K562 (cell line): ENCODE measurements around the gene GATA5. TPM values are rescaled to one million over a fixed set of nuclear protein-coding genes. Genes with fewer than 3 reads are reported as not detected.
A peak's percentile ranks its signal among the peaks of the same experiment; 100 is the strongest.

ENCODE experiments used
- ATAC-seq: fragments of 200-7000 bp; cut with Tn5 transposase; 3 replicates; pipeline ENCODE4 v1.9.1; 2020; ENCODE audit warnings: moderate library complexity
- BruUV-seq: library from RNA; stranded (reverse); fragments of 400-500 nt; replicated peaks from 2 replicates; lab custom pipeline; 2021; lab: Mats Ljungman, UMichigan
- CTCF ChIA-PET: fragments of 300-600 bp; formaldehyde crosslinking; extraction: SDS; loops from one replicate; lab custom pipeline; 2021; ENCODE audit warnings: low intra/inter-chr PET ratio; lab: Yijun Ruan, JAX
- POLR2A ChIA-PET: fragments of 300-600, 350-650 bp; sonication (Branson Sonifier 250); formaldehyde crosslinking; extraction: SDS; loops from one replicate; lab custom pipeline; 2021; ENCODE audit warnings: antibody characterized with exemption, inconsistent platforms; lab: Yijun Ruan, JAX
- DNase-seq, 4 experiments: peaks; one replicate each; pipeline versions ENCODE4 v3.0.0 to v3.0.0-alpha.2; 2011 to 2018; ENCODE audit warnings: low spot score in 3 of 4, mixed read lengths in 3 of 4; ENCODE audit errors: extremely low read depth in 1 of 4
- FAIRE-seq: peaks from 2 replicates; lab custom pipeline; 2011; peaks lifted over from hg19 to GRCh38; lab: Jason Lieb, UNC
- H2AFZ ChIP-seq: 2 replicates; pipeline ENCODE4 v1.6.0; 2011; ENCODE audit warnings: low read depth, low read length, control low read depth, inconsistent platforms
- H3K27ac ChIP-seq: fragments of 200-600 bp; 3 replicates; pipeline ENCODE4 v1.8.0; 2011; ENCODE audit warnings: low read depth, mild to moderate bottlenecking, control low read depth, inconsistent platforms, low read length, moderate library complexity, mixed read lengths; ENCODE audit errors: extremely low read depth
- H3K27me3 ChIP-seq, 2 experiments: fragments of 300-600 bp in 1 of 2; 2 replicates in 1 of 2; 3 replicates in 1 of 2; pipeline versions ENCODE4 v1.6.0 to v1.8.0; 2011; ENCODE audit warnings: inconsistent platforms in 2 of 2, low read length in 2 of 2, mild to moderate bottlenecking in 1 of 2, mixed read lengths in 1 of 2, moderate library complexity in 1 of 2; ENCODE audit not compliant: control insufficient read depth in 2 of 2, insufficient read depth in 2 of 2
- H3K36me3 ChIP-seq: fragments of 300-600 bp; 3 replicates; pipeline ENCODE4 v1.8.0; 2011; ENCODE audit warnings: mild to moderate bottlenecking, low read length, inconsistent platforms; ENCODE audit not compliant: control insufficient read depth, insufficient read depth
- H3K4me1 ChIP-seq, 2 experiments: fragments of 200-600 bp in 1 of 2; replicated peaks in 1 of 2; 2 replicates in 1 of 2; 3 replicates in 1 of 2; pipeline versions ENCODE4 v1.5.1 to v1.8.0; 2011; ENCODE audit warnings: inconsistent platforms in 2 of 2, low read length in 2 of 2, mild to moderate bottlenecking in 1 of 2, mixed read lengths in 1 of 2, moderate library complexity in 1 of 2; ENCODE audit not compliant: control insufficient read depth in 2 of 2, insufficient read depth in 2 of 2
- H3K4me2 ChIP-seq: 2 replicates; pipeline ENCODE4 v1.6.1; 2011; ENCODE audit warnings: low read length, control low read depth, inconsistent platforms, mixed read lengths; ENCODE audit not compliant: insufficient read depth
- H3K4me3 ChIP-seq: fragments of 200-600 bp; sonication (generic), shearing (Covaris generic); 2 replicates; pipeline ENCODE4 v1.5.1; 2016; ENCODE audit warnings: control low read depth, inconsistent platforms
- H3K79me2 ChIP-seq: fragments of 200-600 bp; 3 replicates; pipeline ENCODE4 v1.8.0; 2011; ENCODE audit warnings: low read length, inconsistent platforms; ENCODE audit not compliant: control insufficient read depth, insufficient read depth
- H3K9ac ChIP-seq, 2 experiments: 2 replicates each; pipeline versions ENCODE4 v1.6.0 to v1.6.1; 2011; ENCODE audit warnings: low read depth in 2 of 2, low read length in 2 of 2, control low read depth in 1 of 2, inconsistent platforms in 1 of 2, mild to moderate bottlenecking in 1 of 2, mixed read lengths in 1 of 2; ENCODE audit not compliant: insufficient read depth in 1 of 2
- H3K9me1 ChIP-seq: one replicate; pipeline ENCODE4 v1.6.0; 2011; ENCODE audit warnings: inconsistent platforms, mild to moderate bottlenecking, low read length, moderate library complexity; ENCODE audit not compliant: control insufficient read depth, insufficient read depth
- H3K9me3 ChIP-seq: replicated peaks from 2 replicates; pipeline ENCODE4 v1.5.1; 2011; ENCODE audit warnings: low read depth, low read length, inconsistent platforms; ENCODE audit not compliant: control insufficient read depth, insufficient read depth
- H4K20me1 ChIP-seq: replicated peaks from 2 replicates; pipeline ENCODE4 v1.6.1; 2011; ENCODE audit warnings: low read length, inconsistent platforms, mixed read lengths; ENCODE audit not compliant: control insufficient read depth, insufficient read depth
- BRF2 ChIP-seq: IDR thresholded peaks from 3 replicates; pipeline ENCODE4 v1.6.1; 2011; ENCODE audit warnings: borderline replicate concordance, mild to moderate bottlenecking; ENCODE audit not compliant: insufficient read length, insufficient read depth
- COPS2 ChIP-seq: fragments of 450-650 bp; conservative IDR thresholded peaks from 2 replicates; pipeline ENCODE4 v1.6.1; 2016; ENCODE audit warnings: mild to moderate bottlenecking, moderate library complexity
- EGR1 ChIP-seq: fragments of 450-650 bp; conservative IDR thresholded peaks from 2 replicates; pipeline ENCODE4 v1.6.1; 2017; ENCODE audit warnings: mild to moderate bottlenecking
- NR2F6 ChIP-seq: fragments of 450-650 bp; formaldehyde crosslinking; IDR thresholded peaks from 2 replicates; pipeline ENCODE4 v1.4.0; 2020; ENCODE audit warnings: mild to moderate bottlenecking
- OTX1 ChIP-seq: fragments of 450-650 bp; formaldehyde crosslinking; IDR thresholded peaks from 2 replicates; pipeline ENCODE4 v1.4.0; 2022; ENCODE audit warnings: mild to moderate bottlenecking
- RFX5 ChIP-seq: IDR thresholded peaks from 2 replicates; pipeline ENCODE4 v1.6.1; 2011; ENCODE audit warnings: low read depth, mild to moderate bottlenecking, improper control_type of control experiment, low read length
- USF1 ChIP-seq: sonication (generic); formaldehyde crosslinking; IDR thresholded peaks from 2 replicates; pipeline ENCODE4 v1.9.0; 2022; ENCODE audit warnings: mild to moderate bottlenecking, missing genetic modification reagents
- WGBS: fragments of 100-300 bp; shearing (Covaris generic); methylation state at CpG from one replicate; pipeline ENCODE4 v1.1.6; 2016; ENCODE audit warnings: low coverage, mixed read lengths; ENCODE audit not compliant: insufficient coverage; ENCODE audit errors: missing lambda C conversion rate; 5-methylcytosine and 5-hydroxymethylcytosine counted together
- in situ Hi-C: fragments of 300-500 bp; cut with MboI; formaldehyde crosslinking; loops from 4 replicates; pipeline ENCODE4 v1.15.0; 2018; ENCODE audit warnings: inconsistent platforms, mixed read lengths
- intact Hi-C: fragments of 100-400 bp; cut with micrococcal nuclease; formaldehyde crosslinking; loops from 2 replicates; pipeline ENCODE4 v1.14.2; 2022
- polyA plus RNA-seq, 8 experiments: library from polyadenylated mRNA; depleted of rRNA in 4 of 8; stranded (reverse) in 5 of 8; unstranded in 3 of 8; fragments of >200 nt; fragmentation: Nextera tagmentation in 2 of 8; fragmentation: Illumina TruSeq in 1 of 8; extraction: Ambion mirVana in 2 of 8; extraction: Trizol in 1 of 8; gene quantifications; 2 replicates each; pipeline versions ENCODE4 v1.2.1 to v1.2.3, GENCODE V29; 2011 to 2014; ENCODE audit warnings: inconsistent platforms in 1 of 8, missing spikeins in 1 of 8
- total RNA-seq, 7 experiments: library from RNA; depleted of rRNA in 6 of 7; stranded (reverse); fragments of >200 nt in 6 of 7; fragmentation: Illumina TruSeq in 2 of 7; extraction: Trizol in 2 of 7; gene quantifications; 2 replicates each; pipeline versions ENCODE4 v1.2.1 to v1.2.3, GENCODE V29; 2011 to 2021; ENCODE audit warnings: low replicate concordance in 1 of 7
- TF ChIP-seq, protein P1 (sequence below), 2 experiments: IDR thresholded peaks; 2 replicates each; pipeline ENCODE4 v1.6.1; 2011; ENCODE audit warnings: borderline replicate concordance in 1 of 2, control low read depth in 1 of 2, low read depth in 1 of 2, low read length in 1 of 2, mild to moderate bottlenecking in 1 of 2, mixed read lengths in 1 of 2, moderate library complexity in 1 of 2; ENCODE audit not compliant: insufficient read depth in 1 of 2, insufficient read length in 1 of 2, poor library complexity in 1 of 2, severe bottlenecking in 1 of 2; ENCODE audit errors: extremely low read depth in 1 of 2
- TF ChIP-seq, protein P2 (sequence below): fragments of 250-450 bp; sonication (Bioruptor Pico); IDR thresholded peaks from 2 replicates; pipeline ENCODE4 v1.5.0; 2021

GATA5 gene
- total and polyA plus RNA-seq, 9 of the 15 experiments (the other 6 are each of a cell fraction or from before 2014, with no cell fraction given): 0.09 to 0.57 (median 0.20) TPM; not detected in 3

DNA sequence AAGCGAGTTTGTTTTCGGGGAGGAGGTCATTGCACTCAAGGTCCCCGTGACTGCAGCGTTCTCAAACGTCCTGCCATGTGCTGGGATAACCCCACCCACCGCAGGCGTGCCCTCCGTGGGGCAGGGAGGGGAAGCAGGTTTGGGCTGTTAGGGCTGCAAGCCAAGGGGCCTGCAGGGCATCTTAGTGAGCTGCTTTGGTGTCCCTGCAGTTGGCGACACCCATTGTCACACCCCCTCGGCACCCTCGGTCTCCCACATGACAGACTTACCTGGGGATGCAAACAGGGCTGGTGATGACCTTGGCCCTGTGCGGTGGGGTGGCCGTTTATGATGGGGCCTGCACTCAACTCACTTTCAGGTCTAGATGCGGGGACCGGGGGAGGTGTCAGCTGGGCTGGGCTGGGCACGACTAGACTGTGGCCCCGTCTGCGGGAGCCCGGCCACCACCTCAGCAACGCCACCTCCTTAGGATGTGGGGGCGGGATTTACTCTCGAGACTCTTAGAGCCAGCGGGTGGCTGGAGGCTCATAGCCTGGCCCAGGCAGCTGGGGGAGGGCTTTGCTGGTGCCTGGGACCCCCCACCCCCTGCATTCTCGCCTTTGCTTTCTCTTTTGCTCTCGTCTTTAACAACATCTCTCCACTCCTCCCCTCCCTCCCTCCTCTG is 6.5 kb upstream of the GATA5 start:
- Histone ChIP-seq H3K79me2 (no peaks in the 10 kb centered on the region), H3K4me3 (no peak overlapping the region), H3K9ac (peak overlapping the region in 1 of 2 experiments; percentile 73; a peak in 2 of 4 replicates), H3K36me3 (no peaks in the 10 kb centered on the region), H3K4me1 (peaks cover 42 to 91% of the 10 kb centered on the region in 2 experiments), H4K20me1 (no peaks in the 10 kb centered on the region), H3K9me3 (no peaks in the 10 kb centered on the region), H3K4me2 (no peak overlapping the region; the same call in 1 of the 2 replicates), H3K9me1 (peaks cover 2% of the 10 kb centered on the region), H2AFZ (peak overlapping the region; percentile 50; the same call in 1 of the 2 replicates), H3K27ac (no peak overlapping the region), H3K27me3 (peaks cover 0 to 30% of the 10 kb centered on the region in 2 experiments; a peak in 2 of 5 replicates)
- WGBS: 25% methylated on average over 23 of the region's 25 CpGs
- intact Hi-C loops (no loop called here), in situ Hi-C loops (no loop called here)
- ChIA-PET POLR2A (interaction anchor here (0.6 to 1.9 kb wide), 3 partner anchors 11 to 186 kb away, joined by 3 to 8 read pairs (median 4); no protein-coding TSS in a partner anchor), CTCF (no interaction called here)
- peak in 1 of 4 experiments; percentile 31 for DNase-seq
- FAIRE-seq: peak; percentile 6
- ATAC-seq: no peak
- no TSS peak for BruUV-seq
- TF ChIP-seq USF1 (0 out of 2 replicates have a peak, but pooled peaks have one; percentile 18), COPS2 (no peak), RFX5 (no peak), NR2F6 (CRISPR knock-in tag) (no peak), OTX1 (CRISPR knock-in tag) (no peak), EGR1 (peak; percentile 43; the same call in 1 of the 2 replicates), BRF2 (no peak)
- TF ChIP-seq, protein P1, sequence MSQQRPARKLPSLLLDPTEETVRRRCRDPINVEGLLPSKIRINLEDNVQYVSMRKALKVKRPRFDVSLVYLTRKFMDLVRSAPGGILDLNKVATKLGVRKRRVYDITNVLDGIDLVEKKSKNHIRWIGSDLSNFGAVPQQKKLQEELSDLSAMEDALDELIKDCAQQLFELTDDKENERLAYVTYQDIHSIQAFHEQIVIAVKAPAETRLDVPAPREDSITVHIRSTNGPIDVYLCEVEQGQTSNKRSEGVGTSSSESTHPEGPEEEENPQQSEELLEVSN (IDR thresholded peaks at IDR 0.05; ENCODE audit: borderline replicate concordance in 1 of 2, extremely low read depth in 1 of 2, insufficient read depth in 1 of 2, insufficient read length in 1 of 2, low read depth in 1 of 2, low read length in 1 of 2, poor library complexity in 1 of 2, severe bottlenecking in 1 of 2): peak in 1 of 2 experiments; percentile 1
- TF ChIP-seq, protein P2, sequence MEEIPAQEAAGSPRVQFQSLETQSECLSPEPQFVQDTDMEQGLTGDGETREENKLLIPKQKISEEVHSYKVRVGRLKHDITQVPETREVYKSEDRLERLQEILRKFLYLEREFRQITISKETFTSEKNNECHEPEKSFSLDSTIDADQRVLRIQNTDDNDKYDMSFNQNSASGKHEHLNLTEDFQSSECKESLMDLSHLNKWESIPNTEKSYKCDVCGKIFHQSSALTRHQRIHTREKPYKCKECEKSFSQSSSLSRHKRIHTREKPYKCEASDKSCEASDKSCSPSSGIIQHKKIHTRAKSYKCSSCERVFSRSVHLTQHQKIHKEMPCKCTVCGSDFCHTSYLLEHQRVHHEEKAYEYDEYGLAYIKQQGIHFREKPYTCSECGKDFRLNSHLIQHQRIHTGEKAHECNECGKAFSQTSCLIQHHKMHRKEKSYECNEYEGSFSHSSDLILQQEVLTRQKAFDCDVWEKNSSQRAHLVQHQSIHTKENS (CRISPR knock-in tag): no peak
